Glomerular visceral epithelial cell (primary cell): ENCODE results near the gene ACOX1.

Experiments
- DNase-seq: peaks from one replicate; pipeline ENCODE4 v3.0.0-alpha.2; 2016; ENCODE audit errors: extremely low spot score

Gene ACOX1

DNA sequence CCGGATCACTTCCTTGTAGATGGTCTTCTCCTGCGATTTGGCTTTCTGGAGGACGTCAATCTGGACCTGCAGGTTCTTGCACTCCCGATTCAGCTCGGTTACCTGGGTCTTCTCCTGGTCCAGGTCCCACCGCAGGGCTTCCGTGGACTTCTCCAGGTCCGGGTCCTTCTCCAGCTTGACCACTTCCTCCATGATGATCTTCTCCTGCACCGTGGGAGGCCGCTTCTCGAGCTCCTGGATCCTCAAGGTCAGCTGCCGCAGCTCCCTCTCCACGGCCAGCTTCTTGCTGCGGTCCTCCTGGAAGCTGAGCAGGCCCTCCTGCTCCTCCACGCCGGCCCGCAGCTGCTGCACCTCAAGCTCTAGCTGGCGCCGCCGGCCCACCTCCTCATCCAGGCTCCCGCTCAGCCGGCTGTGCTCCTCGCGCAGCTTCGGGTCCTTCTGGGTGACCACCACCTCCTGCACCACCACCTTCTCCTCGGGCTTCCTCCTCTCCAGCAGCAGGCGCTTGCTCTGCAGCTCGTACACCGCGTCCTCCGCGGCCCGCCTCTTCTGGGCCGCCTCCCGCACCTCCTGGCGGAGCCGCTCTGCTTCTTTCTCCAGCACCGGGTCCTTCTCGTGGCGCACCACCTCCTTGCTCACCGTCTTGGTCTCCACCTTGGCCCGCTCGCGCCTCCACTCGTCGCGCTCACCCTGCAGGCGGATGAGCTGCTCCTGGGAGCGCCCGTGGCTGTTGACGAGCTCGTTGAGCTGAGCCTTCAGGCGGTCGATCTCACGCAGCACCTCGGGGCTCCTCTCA, 29.9 kb upstream of the ACOX1 start:
- no peak for DNase-seq

- DNase-seq = no peak
Observed at GRCh38 chr17:76008208-76008607, 29.2 kb upstream of the ACOX1 start.

DNA sequence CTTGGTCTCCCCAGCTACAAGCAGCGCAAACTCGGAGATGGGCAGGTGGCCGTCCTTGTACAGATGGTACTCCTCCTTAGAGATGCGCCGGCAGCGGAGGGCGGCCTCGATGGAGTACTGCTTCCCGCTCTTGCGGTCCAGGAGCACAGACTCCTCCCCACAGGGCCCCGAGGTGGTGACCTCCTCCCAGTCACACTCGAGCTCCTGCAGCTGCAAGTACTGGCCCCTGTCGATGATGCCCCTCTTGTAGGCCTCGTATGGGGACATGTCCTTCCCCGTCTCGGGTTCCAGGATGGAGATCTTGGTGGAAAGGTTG, 28.8 kb upstream of the ACOX1 start:
- DNase-seq = no peak

DNA sequence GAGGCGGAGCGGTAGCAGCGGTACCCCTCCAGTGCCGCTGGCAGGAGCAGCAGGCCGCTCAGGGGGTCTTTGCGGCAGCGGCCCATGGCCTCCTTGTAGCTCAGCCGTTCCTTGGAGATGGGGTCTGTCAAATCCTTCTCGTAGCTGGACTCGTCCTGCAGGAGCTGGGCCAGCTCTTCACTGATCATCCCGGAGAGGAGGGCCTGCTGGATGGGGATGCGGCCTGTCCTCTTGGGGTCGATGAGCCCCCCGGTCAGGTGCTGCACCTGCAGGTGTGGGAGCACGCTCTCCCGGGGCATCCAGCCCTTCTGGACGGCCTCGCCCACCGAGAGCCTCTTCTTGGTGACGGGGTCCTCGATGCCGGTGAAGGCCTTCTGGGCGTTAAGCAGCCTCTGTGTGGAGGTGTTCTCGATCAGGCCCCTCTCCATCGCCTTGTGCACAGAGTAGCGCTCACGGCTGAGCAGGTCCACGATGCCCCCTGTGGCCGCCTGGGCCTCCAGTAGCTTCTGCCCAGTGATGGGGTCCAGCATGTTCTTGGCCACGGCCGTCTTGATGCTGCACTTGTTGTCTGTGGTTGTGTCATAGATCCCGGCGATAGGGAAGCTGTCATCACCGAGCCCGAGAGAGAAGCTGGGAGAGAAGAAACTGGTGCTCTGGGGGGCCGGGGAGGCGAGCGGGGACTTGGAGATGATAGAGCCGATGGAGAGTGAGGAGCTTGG, 28.3 kb upstream of the ACOX1 start:
- no peak for DNase-seq

- peak; percentile 71 for DNase-seq
Observed at GRCh38 chr17:76005263-76006149, 26.5 kb upstream of the ACOX1 start.

GRCh38 chr17:76004750-76005262, 25.8 kb upstream of the ACOX1 start:
- DNase-seq = peak; percentile 29

DNA sequence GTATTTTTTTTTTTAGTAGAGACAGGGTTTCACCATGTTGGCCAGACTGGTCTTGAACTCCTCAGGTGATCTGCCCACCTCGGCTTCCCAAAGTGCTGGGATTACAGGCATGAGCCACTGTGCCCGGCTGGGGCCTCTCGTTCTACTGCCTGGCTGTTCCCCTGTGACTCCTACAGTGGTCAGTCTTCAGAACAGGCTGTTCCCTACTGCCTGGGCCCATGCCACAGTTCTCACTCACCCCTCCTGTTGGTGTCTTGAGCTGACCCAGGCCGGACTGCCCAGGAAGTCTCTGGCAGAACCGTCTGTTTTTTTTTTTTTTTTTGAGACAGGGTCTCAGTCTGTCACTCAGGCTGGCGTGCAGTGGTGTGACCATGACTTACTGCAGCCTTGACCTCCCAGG, 24.9 kb upstream of the ACOX1 start:
- DNase-seq = no peak

DNA sequence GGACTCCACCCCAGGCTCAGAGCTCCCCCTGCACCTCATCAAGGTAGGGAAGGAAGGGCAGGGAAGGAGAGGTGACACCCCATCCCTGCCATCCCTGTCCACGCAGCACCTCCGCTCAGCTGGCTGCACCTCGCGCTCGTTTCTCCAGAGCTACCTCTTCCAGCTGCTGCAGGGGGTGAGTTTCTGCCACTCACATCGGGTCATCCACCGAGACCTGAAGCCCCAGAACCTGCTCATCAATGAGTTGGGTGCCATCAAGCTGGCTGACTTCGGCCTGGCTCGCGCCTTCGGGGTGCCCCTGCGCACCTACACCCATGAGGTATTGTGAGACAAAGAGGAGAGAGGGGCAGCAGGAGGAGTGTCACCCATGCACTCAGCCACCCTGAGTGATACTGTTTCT, 23.1 kb upstream of the ACOX1 start:
- DNase-seq = no peak

GRCh38 chr17:76000755-76001521, 22.0 kb upstream of the ACOX1 start, which contains the start of gene CDK3:
CDK3 (plus strand) TSS chr17:76000855; CDS start chr17:76001426, 571 bp downstream.
- DNase-seq = no peak

- peak; percentile 60 for DNase-seq
Observed at GRCh38 chr17:76000016-76000754, 21.2 kb upstream of the ACOX1 start.

- DNase-seq = no peak
Observed at GRCh38 chr17:75998327-75998795, 19.4 kb upstream of the ACOX1 start.

GRCh38 chr17:75996665-75997590, 18.0 kb upstream of the ACOX1 start:
- peak; percentile 86 for DNase-seq

GRCh38 chr17:75995385-75995925, 16.5 kb upstream of the ACOX1 start:
- DNase-seq = no peak

DNA sequence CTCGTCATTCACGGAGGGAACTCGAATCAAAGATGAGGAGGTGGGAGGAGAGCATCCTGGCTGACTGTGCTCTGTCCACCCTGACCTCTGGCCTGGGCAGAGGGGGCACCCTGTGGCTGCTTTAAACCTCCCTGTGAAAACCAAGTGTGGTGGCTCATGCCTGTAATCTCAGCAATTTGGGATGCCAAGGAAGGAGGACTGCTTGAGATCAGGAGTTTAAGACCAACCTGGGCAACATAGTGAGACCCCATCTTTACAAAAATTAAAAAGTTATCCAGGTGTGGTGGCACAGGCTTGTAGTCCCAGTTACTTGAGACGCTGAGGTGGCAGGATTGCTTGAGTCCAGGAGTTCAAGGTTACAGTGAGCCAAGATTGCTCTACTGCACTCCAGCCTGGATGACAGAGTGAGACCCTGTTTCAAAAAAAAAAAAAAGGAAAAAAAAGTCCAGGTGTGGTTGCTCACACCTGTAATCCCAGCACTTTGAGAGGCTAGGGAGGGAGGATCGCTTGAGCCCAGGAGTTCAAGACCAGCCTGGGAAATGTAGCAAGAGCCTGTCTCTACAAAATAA, 15.9 kb upstream of the ACOX1 start:
- DNase-seq = no peak

DNA sequence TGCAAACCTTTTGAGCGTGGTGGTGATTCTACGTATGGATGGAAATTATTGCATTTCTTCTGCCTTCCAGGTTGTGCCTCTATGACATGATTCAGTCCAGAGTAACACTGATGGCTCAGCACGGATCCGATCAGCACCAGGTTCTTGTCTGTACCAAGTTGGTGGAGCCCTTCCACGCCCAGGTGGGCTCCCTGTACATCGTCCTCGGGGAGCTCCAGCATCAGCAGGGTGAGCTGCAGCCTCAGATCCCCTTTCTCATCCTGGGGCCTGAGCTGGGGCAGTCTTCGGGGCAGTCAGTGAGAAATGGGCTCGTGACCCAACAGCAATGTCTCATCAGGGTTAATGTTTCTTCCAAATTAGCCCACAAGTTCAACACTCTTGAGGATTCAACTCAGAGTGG, 12.4 kb upstream of the ACOX1 start:
- DNase-seq = no peak

DNA sequence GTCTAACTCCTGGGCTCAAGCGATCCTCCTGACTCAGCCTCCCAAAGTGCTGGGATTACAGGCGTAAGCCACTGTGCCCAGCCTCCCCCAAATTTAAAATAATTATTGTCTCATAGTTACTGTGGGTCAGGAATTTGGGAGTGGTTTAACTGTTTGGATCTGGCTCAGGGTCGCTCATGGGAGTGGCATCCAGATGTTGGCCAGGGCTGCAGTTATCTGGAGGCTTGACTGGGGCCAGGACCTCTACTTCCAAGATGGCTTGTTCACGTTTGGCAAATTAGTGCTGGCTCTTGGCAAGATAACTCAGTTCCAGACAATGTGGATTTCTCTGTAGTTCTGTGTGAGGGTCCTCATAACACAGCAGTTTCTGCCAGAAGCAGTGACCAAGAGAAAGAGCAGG, 8.1 kb upstream of the ACOX1 start:
- no peak for DNase-seq

DNA sequence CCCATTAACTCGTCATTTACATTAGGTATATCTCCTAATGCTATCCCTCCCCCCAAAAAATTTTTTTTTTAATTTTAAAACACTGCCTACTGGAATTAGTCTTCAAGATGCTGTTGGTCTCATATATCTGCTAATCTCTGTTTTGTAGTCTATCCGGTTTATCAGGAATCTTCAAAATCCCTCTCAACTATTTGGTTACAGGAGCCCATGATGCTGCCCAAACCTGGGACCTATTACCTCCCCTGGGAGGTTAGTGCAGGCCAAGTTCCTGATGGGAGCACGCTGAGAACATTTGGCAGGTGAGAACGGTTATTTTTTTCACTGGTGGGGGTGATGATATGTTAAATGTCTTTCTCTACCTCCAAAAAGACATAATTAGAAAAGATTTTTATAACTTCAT, 7.0 kb upstream of the ACOX1 start:
- no peak for DNase-seq

DNA sequence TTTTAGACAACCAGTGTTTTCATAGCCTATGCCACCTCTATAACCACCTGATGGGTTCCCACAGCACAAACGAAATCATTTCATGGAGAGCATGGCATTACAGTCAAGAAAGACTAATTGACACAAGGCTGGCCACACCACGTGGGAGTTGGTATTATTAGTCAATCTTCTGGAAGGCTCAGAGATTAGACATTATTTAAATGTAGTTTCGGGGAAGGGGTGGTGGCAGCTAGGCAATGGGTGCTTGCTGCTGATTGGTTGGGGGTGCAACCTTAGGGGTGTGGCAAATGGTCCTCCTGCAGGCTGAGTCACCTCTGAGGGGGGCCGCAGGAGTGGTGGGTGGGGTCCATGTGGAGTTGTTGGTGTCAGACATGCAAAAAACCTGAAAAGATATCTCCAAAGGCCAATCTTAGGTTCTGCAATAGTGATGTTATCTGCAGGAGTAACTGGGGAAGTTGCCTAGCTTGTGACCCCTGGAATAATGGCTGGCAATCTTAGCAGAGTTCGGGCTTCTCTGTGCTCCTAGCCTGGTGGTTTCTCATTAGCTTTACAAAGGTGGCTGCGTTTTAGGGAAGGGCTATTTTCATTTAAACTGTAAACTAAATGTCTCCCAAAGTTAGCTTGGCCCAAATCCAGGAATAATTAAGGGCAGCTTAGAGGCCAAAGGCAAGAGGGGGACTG, 4.7 kb upstream of the ACOX1 start:
- DNase-seq = no peak
